Peyer's patch (tissue), 4 donors: ENCODE measurements around the gene DNAJB1. TPM values are rescaled to one million over a fixed set of nuclear protein-coding genes. Genes with fewer than 3 reads are reported as not detected.

ENCODE experiments used
- DNase-seq, 3 donors: peaks; one replicate each; pipeline ENCODE4 v3.0.0-alpha.2; 2017 to 2019
- H3K27ac ChIP-seq, 4 donors: fragments of 200-600 bp; sonication (generic); one replicate each; pipeline ENCODE4 v1.5.1; 2016 to 2019
- H3K27me3 ChIP-seq, 2 donors: fragments of 200-600 bp; sonication (generic); one replicate each; pipeline ENCODE4 v1.5.1; 2019
- H3K36me3 ChIP-seq, 3 donors: fragments of 200-600 bp; sonication (generic); one replicate each; pipeline ENCODE4 v1.5.1; 2016 to 2019
- H3K4me1 ChIP-seq, 4 donors: fragments of 200-600 bp; sonication (generic); one replicate each; pipeline ENCODE4 v1.5.1; 2016 to 2019
- H3K4me3 ChIP-seq, 4 donors: fragments of 200-600 bp; sonication (generic); 1 replicate in 3 of 4; 2 replicates in 1 of 4; pipeline ENCODE4 v1.5.1; 2016 to 2019; ENCODE audit warnings: mild to moderate bottlenecking in 1 of 4
- H3K9me3 ChIP-seq, 4 donors: fragments of 200-600 bp; sonication (generic); one replicate each; pipeline ENCODE4 v1.5.1; 2016 to 2019; ENCODE audit warnings: mild to moderate bottlenecking in 1 of 4
- CTCF ChIP-seq, 6 experiments: fragments of 450-650 bp in 4 of 6; fragments of 200-600 bp in 2 of 6; sonication (generic) in 1 of 6; IDR thresholded peaks; one replicate each; pipeline ENCODE4 v1.5.1; 2017 to 2019; ENCODE audit warnings: antibody characterized with exemption in 6 of 6, mild to moderate bottlenecking in 3 of 6, moderate library complexity in 1 of 6
- POLR2A ChIP-seq, 2 donors: fragments of 450-650 bp; IDR thresholded peaks; one replicate each; pipeline ENCODE4 v1.5.1; 2017; ENCODE audit warnings: antibody characterized with exemption in 2 of 2, mild to moderate bottlenecking in 2 of 2, moderate library complexity in 2 of 2
- total RNA-seq, 4 donors: library from RNA; depleted of rRNA; stranded (reverse); fragments of >200 nt; gene quantifications; one replicate each; pipeline ENCODE4 v1.1.0, GENCODE V29; 2016

DNAJB1 gene
- total RNA-seq, 4 donors from 2014 or later: 34.5 to 60.2 (median 54.1) TPM

GRCh38 chr19:14563989-14564651, 45.9 kb upstream of the DNAJB1 start:
- DNase-seq: no peak
- no peaks in the 10 kb centered on the region for H3K27me3 ChIP-seq

GRCh38 chr19:14563590-14563926, 45.4 kb upstream of the DNAJB1 start:
- no peak for DNase-seq
- Histone ChIP-seq H3K27ac (no peak overlapping the region), H3K27me3 (no peaks in the 10 kb centered on the region), H3K9me3 (no peaks in the 10 kb centered on the region), H3K4me3 (no peak overlapping the region), H3K4me1 (peaks cover 0 to 5% (median 0%) of the 10 kb centered on the region in 4 donors), H3K36me3 (peaks cover 0 to 46% (median 0%) of the 10 kb centered on the region in 3 donors)
- no peak for TF ChIP-seq CTCF (IDR thresholded peaks at IDR 0.05)
- TF ChIP-seq POLR2A (IDR thresholded peaks at IDR 0.05): no peak

More at GRCh38 chr19:14563989-14564651, 45.9 kb upstream of the DNAJB1 start:
- H3K27ac ChIP-seq: no peak overlapping the region
- no peaks in the 10 kb centered on the region for H3K9me3 ChIP-seq
- TF ChIP-seq POLR2A (IDR thresholded peaks at IDR 0.05) (no peak), CTCF (IDR thresholded peaks at IDR 0.05) (no peak)
- no peak overlapping the region for H3K4me3 ChIP-seq
- H3K36me3 ChIP-seq: peaks cover 0 to 46% (median 0%) of the 10 kb centered on the region in 3 donors
- peaks cover 0 to 5% (median 1%) of the 10 kb centered on the region in 4 donors for H3K4me1 ChIP-seq

- Histone ChIP-seq H3K27ac (no peak overlapping the region), H3K9me3 (no peaks in the 10 kb centered on the region), H3K4me3 (no peak overlapping the region), H3K27me3 (no peaks in the 10 kb centered on the region), H3K36me3 (peaks cover 0 to 46% (median 0%) of the 10 kb centered on the region in 3 donors), H3K4me1 (peaks cover 0 to 5% (median 0%) of the 10 kb centered on the region in 4 donors)
- TF ChIP-seq CTCF (IDR thresholded peaks at IDR 0.05) (no peak), POLR2A (IDR thresholded peaks at IDR 0.05) (no peak)
- no peak for DNase-seq
Measured at GRCh38 chr19:14562660-14563589, 44.7 kb upstream of the DNAJB1 start.

GRCh38 chr19:14561847-14562351, 43.7 kb upstream of the DNAJB1 start:
- peaks cover 0 to 44% (median 0%) of the 10 kb centered on the region in 3 donors for H3K36me3 ChIP-seq
- TF ChIP-seq CTCF (IDR thresholded peaks at IDR 0.05): no peak
- TF ChIP-seq POLR2A (IDR thresholded peaks at IDR 0.05): no peak
- H3K27me3 ChIP-seq: no peaks in the 10 kb centered on the region
- peaks cover 0 to 5% (median 2%) of the 10 kb centered on the region in 4 donors for H3K4me1 ChIP-seq
- DNase-seq: no peak
- H3K4me3 ChIP-seq: no peak overlapping the region
- peak overlapping the region in 1 of 4 donors; percentile 10 for H3K27ac ChIP-seq
- no peaks in the 10 kb centered on the region for H3K9me3 ChIP-seq

GRCh38 chr19:14561249-14561648, 43.1 kb upstream of the DNAJB1 start:
- Histone ChIP-seq H3K4me1 (peaks cover 0 to 11% (median 8%) of the 10 kb centered on the region in 4 donors), H3K27ac (no peak overlapping the region)
- no peak for DNase-seq

More at GRCh38 chr19:14561249-14561648, 43.1 kb upstream of the DNAJB1 start:
- Histone ChIP-seq H3K36me3 (peaks cover 0 to 37% (median 0%) of the 10 kb centered on the region in 3 donors), H3K9me3 (no peaks in the 10 kb centered on the region), H3K4me3 (no peak overlapping the region), H3K27me3 (no peaks in the 10 kb centered on the region)
- TF ChIP-seq CTCF (IDR thresholded peaks at IDR 0.05) (no peak), POLR2A (IDR thresholded peaks at IDR 0.05) (no peak)
